GM19324 (cell line): ENCODE results near the gene ZNF81.
"Not testable (repeated sequence)": the region's sequence is repeated elsewhere in the genome, so short reads cannot be mapped to it uniquely, and the experiment has no call there.

Experiments used
- ATAC-seq: cut with Tn5 transposase; IDR thresholded peaks from one replicate; pipeline ENCODE4 v1.9.1; 2021; ENCODE audit warnings: mild to moderate bottlenecking, moderate library complexity; ENCODE audit not compliant: unreplicated experiment, low FRiP score

The ZNF81 gene

GRCh38 chrX:47843363-47843762 lies 6.7 kb downstream of the ZNF81 start:
- no peak for ATAC-seq

- ATAC-seq: no peak
Measured at GRCh38 chrX:47844117-47844516, 7.4 kb downstream of the ZNF81 start.

GRCh38 chrX:47846040-47846439 lies 9.3 kb downstream of the ZNF81 start:
- ATAC-seq: no peak

GRCh38 chrX:47849778-47850177 lies 13.1 kb downstream of the ZNF81 start:
- ATAC-seq: no peak

- not testable (repeated sequence) for ATAC-seq
Measured at GRCh38 chrX:47850389-47850788, 13.7 kb downstream of the ZNF81 start.

GRCh38 chrX:47850901-47851300 lies 14.2 kb downstream of the ZNF81 start:
- no peak for ATAC-seq

- ATAC-seq: no peak
Measured at GRCh38 chrX:47854474-47854873, 17.8 kb downstream of the ZNF81 start.

GRCh38 chrX:47859686-47860085 lies 23.0 kb downstream of the ZNF81 start:
- ATAC-seq: no peak

- ATAC-seq: no peak
Measured at GRCh38 chrX:47862680-47863079, 26.0 kb downstream of the ZNF81 start.

GRCh38 chrX:47863187-47863586 lies 26.5 kb downstream of the ZNF81 start:
- ATAC-seq: no peak

- no peak for ATAC-seq
Measured at GRCh38 chrX:47864300-47864699, 27.6 kb downstream of the ZNF81 start.

GRCh38 chrX:47864785-47865184 lies 28.1 kb downstream of the ZNF81 start:
- ATAC-seq: no peak

- no peak for ATAC-seq
Measured at GRCh38 chrX:47873123-47873522, 36.4 kb downstream of the ZNF81 start.

GRCh38 chrX:47877327-47877726 lies 40.6 kb downstream of the ZNF81 start:
- peak; percentile 88 for ATAC-seq

- ATAC-seq: no peak
Measured at GRCh38 chrX:47878198-47878597, 41.5 kb downstream of the ZNF81 start.

- ATAC-seq: no peak
Measured at GRCh38 chrX:47879463-47879862, 42.8 kb downstream of the ZNF81 start.

- ATAC-seq: no peak
Measured at GRCh38 chrX:47880927-47881326, 44.2 kb downstream of the ZNF81 start.

GRCh38 chrX:47885501-47885900 lies 48.8 kb downstream of the ZNF81 start:
- no peak for ATAC-seq

- ATAC-seq: no peak
Measured at GRCh38 chrX:47898024-47898423, 61.3 kb downstream of the ZNF81 start.

GRCh38 chrX:47900833-47901232 lies 64.1 kb downstream of the ZNF81 start:
- no peak for ATAC-seq

- ATAC-seq: no peak
Measured at GRCh38 chrX:47902161-47902560, 65.5 kb downstream of the ZNF81 start.

GRCh38 chrX:47915886-47916493 lies 79.3 kb downstream of the ZNF81 start:
- ATAC-seq: no peak

- no peak for ATAC-seq
Measured at GRCh38 chrX:47918274-47918673, 81.6 kb downstream of the ZNF81 start.
